Medulla oblongata (tissue), 1 donor: ENCODE results near the gene CD38.

Experiments used
- DNase-seq: peaks from one replicate; pipeline ENCODE4 v3.0.0-alpha.2; 2015; ENCODE audit errors: extremely low spot score

The CD38 gene

DNA sequence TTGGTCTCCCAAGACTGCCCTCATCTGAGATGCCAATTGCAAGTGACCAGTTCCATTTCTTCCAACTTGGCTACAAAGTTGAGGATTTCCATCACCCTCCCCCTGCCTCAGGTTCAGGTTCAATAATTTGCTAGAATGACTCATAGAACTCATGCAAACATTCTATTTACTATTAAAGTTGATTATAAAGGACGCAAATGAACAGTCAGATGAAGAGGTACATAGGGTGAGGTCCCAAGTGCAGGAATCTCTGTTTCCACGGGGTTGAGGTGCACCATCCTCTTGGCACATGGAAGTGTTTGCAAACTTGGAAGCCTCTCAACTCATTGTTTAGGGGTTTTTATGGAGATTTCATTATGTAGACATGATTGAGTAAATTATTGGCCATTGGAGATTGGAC, 119.4 kb downstream of the CD38 start:
- DNase-seq, result no peak

DNA sequence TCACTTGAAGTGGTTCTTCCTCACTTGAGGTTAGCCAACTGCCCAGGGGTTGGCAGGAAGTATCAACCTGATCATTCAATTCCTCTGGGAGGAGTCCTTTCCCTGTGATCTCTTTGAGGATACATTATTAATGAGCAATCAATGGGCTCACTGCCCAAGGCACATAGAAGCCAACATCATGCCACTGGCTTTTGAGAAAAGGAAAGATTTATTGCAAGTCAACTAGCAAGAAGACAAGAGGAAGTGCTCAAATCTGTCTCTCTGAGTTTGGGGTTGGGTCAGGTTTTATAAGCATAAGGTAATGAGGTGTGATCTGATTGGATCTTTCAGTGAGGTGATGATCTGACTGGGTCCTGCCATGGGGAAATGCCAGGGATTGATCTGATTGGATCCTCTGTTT, 120.8 kb downstream of the CD38 start:
- no peak for DNase-seq

DNA sequence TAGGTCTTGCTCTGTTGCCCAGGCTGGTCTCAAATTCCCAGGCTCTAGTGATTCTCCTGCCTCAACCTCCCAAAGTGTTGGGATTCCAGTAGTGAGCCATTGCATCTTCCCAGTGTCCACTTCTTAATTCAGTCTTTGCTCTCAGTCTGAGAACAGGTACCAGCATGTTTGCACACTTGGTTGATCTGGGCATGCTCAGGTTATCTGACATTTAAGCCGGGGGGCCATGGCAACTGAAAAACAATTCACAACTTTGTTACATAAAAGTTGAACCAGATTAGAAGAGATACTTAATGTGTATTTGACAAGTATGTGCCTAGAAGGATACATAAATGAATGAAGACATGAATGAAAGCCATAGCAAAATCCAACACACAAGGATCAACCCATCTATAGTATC, 121.4 kb downstream of the CD38 start:
- no peak for DNase-seq

DNA sequence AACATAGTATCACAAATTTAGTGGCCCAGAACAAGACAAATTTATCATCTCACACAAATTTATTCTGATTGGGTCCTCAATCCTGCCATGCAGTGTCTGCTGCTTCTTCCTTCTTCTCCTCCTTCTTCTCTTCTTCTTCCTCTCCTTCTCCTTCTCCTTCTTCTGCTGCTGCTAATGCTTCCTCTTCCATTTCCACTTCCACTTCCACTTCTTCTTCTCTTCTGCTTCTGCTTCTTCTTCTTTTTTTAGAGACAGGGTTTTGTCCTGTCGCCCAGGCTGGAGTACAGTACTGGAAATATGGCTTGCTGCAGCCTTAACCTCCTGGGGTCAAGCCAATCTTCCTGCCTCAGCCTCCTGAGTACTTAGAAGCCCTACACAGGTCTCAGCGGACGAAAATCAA, 122.9 kb downstream of the CD38 start:
- no peak for DNase-seq

DNA sequence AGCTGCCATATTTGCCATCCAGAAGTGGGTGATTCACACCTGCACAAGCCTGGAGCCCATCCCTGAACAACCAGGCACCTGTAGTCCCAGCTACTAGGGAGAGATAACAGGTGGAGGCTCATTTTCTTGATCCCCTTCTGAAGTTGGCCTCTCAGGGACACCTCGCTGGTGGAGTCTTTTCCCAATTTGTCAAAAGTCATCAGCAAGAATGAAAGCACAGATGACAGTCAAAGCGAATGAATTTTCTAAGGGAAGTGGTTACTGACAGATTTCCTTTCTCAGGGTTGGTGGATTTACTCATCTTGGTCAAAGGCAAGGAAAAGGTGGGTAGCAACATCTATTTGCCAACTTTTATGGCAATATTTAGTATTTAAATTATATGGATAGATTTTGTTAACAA, 123.9 kb downstream of the CD38 start:
- no peak for DNase-seq

DNA sequence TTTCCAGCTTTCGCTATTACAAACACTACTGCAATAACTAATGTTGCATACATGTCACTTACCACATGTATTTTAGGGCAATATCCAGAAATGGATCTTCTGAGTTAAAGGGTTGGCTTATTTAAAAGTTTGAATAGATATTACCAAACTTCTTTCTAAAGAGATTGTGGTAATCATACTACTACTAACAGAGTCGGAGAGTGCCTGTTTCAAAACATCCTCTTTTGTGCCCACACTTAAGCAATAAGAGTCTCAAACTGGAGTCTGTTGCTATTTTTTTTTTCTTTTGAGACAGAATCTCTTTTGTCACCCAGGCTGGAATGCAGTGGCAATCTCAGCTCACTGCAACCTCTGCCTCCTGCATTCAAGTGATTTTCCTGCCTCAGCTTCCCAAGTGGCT, 124.6 kb downstream of the CD38 start:
- DNase-seq, result no peak
